HEK293 (cell line): ENCODE measurements around the gene HMOX1.

Experiments
- CTCF ChIA-PET: fragments of 350-600 bp; formaldehyde crosslinking; extraction: SDS; loops from one replicate; lab custom pipeline; 2021; ENCODE audit warnings: antibody characterized with exemption; lab: Yijun Ruan, JAX
- POLR2A ChIA-PET: fragments of 300-600 bp; formaldehyde crosslinking; extraction: SDS; loops from one replicate; lab custom pipeline; 2020; ENCODE audit warnings: antibody characterized with exemption, inconsistent platforms; lab: Yijun Ruan, JAX
- H3K27ac ChIP-seq: fragments of 200-500 bp; sonication (Bioruptor generic); 2 replicates; pipeline ENCODE4 v1.5.1; 2014; ENCODE audit warnings: low read depth, low read length, control low read depth, inconsistent platforms; ENCODE audit errors: extremely low read depth
- H3K36me3 ChIP-seq, 2 experiments: fragments of 200-500 bp in 1 of 2; sonication (Bioruptor generic) in 1 of 2; 1 replicate in 1 of 2; 2 replicates in 1 of 2; pipeline ENCODE4 v1.5.1; 2014 to 2017; ENCODE audit warnings: inconsistent platforms in 2 of 2, low read length in 2 of 2; ENCODE audit not compliant: control insufficient read depth in 2 of 2, insufficient read depth in 1 of 2
- H3K4me1 ChIP-seq: fragments of 200-500 bp; sonication (Bioruptor generic); 2 replicates; pipeline ENCODE4 v1.5.1; 2014; ENCODE audit warnings: mild to moderate bottlenecking, low read length, inconsistent platforms; ENCODE audit not compliant: control insufficient read depth, insufficient read depth
- H3K4me3 ChIP-seq: 2 replicates; pipeline ENCODE4 v1.5.1; 2011; ENCODE audit warnings: low read depth, mild to moderate bottlenecking, control low read depth, low read length, moderate library complexity
- H3K9me3 ChIP-seq: fragments of 200-500 bp; sonication (Bioruptor generic); 2 replicates; pipeline ENCODE4 v1.5.1; 2014; ENCODE audit warnings: low read depth, low read length, inconsistent platforms; ENCODE audit not compliant: control insufficient read depth, insufficient read depth
- KLF16 ChIP-seq: fragments of 450-650 bp; formaldehyde crosslinking; IDR thresholded peaks from 2 replicates; pipeline ENCODE4 v1.5.1; 2017; ENCODE audit warnings: missing biosample characterization, missing genetic modification characterization
- REPIN1 ChIP-seq: fragments of 450-650 bp; formaldehyde crosslinking; IDR thresholded peaks from 2 replicates; pipeline ENCODE4 v1.5.1; 2017; ENCODE audit warnings: missing biosample characterization, missing genetic modification characterization, low read depth
- SALL2 ChIP-seq: fragments of 450-650 bp; formaldehyde crosslinking; IDR thresholded peaks from 2 replicates; pipeline ENCODE4 v1.5.0; 2017; ENCODE audit warnings: missing biosample characterization, mild to moderate bottlenecking, missing genetic modification characterization, borderline replicate concordance
- SCRT1 ChIP-seq: fragments of 450-650 bp; formaldehyde crosslinking; IDR thresholded peaks from 2 replicates; pipeline ENCODE4 v1.5.1; 2016; ENCODE audit warnings: missing biosample characterization, missing genetic modification characterization, borderline replicate concordance
- SP2 ChIP-seq: fragments of 450-650 bp; formaldehyde crosslinking; IDR thresholded peaks from 2 replicates; pipeline ENCODE4 v1.5.1; 2016; ENCODE audit warnings: missing biosample characterization, missing genetic modification characterization
- ZEB2 ChIP-seq: fragments of 450-650 bp; formaldehyde crosslinking; IDR thresholded peaks from 2 replicates; pipeline ENCODE4 v1.5.1; 2016; ENCODE audit warnings: missing biosample characterization, missing genetic modification characterization
- ZNF37A ChIP-seq: fragments of 450-650 bp; IDR thresholded peaks from 2 replicates; pipeline ENCODE4 v1.5.1; 2018; ENCODE audit warnings: missing biosample characterization, missing genetic modification characterization
- ZNF394 ChIP-seq: fragments of 450-650 bp; formaldehyde crosslinking; IDR thresholded peaks from 2 replicates; pipeline ENCODE4 v1.5.1; 2016; ENCODE audit warnings: missing biosample characterization, missing genetic modification characterization, mild to moderate bottlenecking, moderate library complexity, borderline replicate concordance
- ZNF426 ChIP-seq: fragments of 450-650 bp; formaldehyde crosslinking; IDR thresholded peaks from 2 replicates; pipeline ENCODE4 v1.5.1; 2017; ENCODE audit warnings: missing biosample characterization, missing genetic modification characterization, mild to moderate bottlenecking, inconsistent platforms, moderate library complexity
- ZNF473 ChIP-seq: fragments of 450-650 bp; formaldehyde crosslinking; IDR thresholded peaks from 2 replicates; pipeline ENCODE4 v1.5.1; 2017; ENCODE audit warnings: missing biosample characterization, missing genetic modification characterization
- ZNF518A ChIP-seq: fragments of 450-650 bp; formaldehyde crosslinking; conservative IDR thresholded peaks from 2 replicates; pipeline ENCODE4 v1.5.1; 2016; ENCODE audit warnings: low read depth, missing biosample characterization, missing genetic modification characterization
- ZNF530 ChIP-seq: fragments of 450-650 bp; formaldehyde crosslinking; IDR thresholded peaks from 2 replicates; pipeline ENCODE4 v1.5.1; 2016; ENCODE audit warnings: low read depth, missing biosample characterization, missing genetic modification characterization
- ZNF571 ChIP-seq: fragments of 450-650 bp; formaldehyde crosslinking; IDR thresholded peaks from 2 replicates; pipeline ENCODE4 v1.5.0; 2017; ENCODE audit warnings: missing biosample characterization, missing genetic modification characterization
- ZNF777 ChIP-seq: fragments of 450-650 bp; formaldehyde crosslinking; IDR thresholded peaks from 2 replicates; pipeline ENCODE4 v1.5.1; 2017; ENCODE audit warnings: missing biosample characterization, missing genetic modification characterization, borderline replicate concordance
- TF ChIP-seq, protein P1 (sequence below): fragments of 450-650 bp; formaldehyde crosslinking; IDR thresholded peaks from 2 replicates; pipeline ENCODE4 v1.5.1; 2016; ENCODE audit warnings: missing biosample characterization, missing genetic modification characterization
- TF ChIP-seq, protein P2 (sequence below): fragments of 450-650 bp; formaldehyde crosslinking; optimal IDR thresholded peaks from 2 replicates; pipeline ENCODE3; 2016; ENCODE audit warnings: missing biosample characterization, mild to moderate bottlenecking, missing genetic modification characterization
- TF ChIP-seq, protein P3 (sequence below): IDR thresholded peaks from 2 replicates; pipeline ENCODE4 v1.6.1; 2011; ENCODE audit warnings: mild to moderate bottlenecking, low read depth, low read length, borderline replicate concordance
- TF ChIP-seq, protein P4 (sequence below): fragments of 450-650 bp; formaldehyde crosslinking; IDR thresholded peaks from 2 replicates; pipeline ENCODE4 v1.5.1; 2016; ENCODE audit warnings: missing biosample characterization, missing genetic modification characterization

Gene HMOX1

DNA sequence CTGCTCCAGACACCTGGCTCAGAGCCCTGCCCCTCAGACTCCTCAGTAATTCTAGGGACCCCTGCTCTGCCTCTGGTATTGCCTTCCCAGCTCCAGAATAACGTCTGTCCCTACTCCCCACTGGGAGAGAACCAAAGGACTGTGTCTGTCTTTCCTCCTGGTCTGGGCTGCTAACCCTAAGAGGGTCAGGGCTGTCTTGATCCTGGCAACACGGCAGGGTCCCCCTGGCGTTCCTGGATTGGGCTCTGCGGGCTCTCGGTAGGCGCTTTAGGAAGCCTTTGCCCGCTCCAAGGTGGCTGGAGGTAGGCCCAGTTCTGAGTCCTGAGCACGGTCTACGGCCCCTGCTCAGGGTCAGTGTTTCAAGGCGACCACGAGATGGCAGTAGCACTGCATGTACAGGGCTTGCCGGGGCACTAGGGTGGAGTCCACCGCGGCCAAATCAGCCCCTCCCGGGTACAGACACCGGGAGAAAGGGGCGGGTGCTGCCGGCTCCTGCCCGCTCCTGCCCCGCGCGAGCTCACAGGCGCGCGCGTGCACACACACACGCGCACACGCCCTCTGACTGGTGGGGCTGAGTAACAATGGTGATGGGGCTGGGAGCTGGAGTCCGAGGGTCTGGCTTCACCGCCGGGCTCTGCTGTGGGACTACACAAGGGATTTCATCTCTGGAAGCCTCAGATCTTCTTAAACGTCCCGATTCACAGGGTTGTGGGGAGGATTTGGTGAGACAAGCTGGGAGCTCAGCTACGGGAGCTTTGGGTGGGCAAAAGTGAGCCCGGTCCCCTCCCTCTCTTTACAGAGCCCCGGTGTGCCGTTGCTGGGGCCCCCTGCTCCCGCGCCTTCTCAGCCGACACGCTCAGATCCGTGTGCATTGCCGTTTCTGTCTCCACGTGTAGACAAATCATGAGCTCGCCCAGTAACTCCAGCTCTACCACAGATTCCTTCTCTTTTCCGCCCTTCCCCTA lies 30.1 kb upstream of the HMOX1 start (continued):
- TF ChIP-seq ZNF518A (tag by site-specific recombination) (0 out of 2 replicates have a peak, but pooled peaks have one; percentile 8), REPIN1 (no peak)
- TF ChIP-seq, protein P1, sequence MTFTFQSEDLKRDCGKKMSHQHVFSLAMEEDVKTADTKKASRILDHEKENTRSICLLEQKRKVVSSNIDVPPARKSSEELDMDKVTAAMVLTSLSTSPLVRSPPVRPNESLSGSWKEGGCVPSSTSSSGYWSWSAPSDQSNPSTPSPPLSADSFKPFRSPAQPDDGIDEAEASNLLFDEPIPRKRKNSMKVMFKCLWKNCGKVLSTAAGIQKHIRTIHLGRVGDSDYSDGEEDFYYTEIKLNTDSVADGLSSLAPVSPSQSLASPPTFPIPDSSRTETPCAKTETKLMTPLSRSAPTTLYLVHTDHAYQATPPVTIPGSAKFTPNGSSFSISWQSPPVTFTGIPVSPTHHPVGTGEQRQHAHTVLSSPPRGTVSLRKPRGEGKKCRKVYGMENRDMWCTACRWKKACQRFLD, result no peak
- TF ChIP-seq, protein P2, sequence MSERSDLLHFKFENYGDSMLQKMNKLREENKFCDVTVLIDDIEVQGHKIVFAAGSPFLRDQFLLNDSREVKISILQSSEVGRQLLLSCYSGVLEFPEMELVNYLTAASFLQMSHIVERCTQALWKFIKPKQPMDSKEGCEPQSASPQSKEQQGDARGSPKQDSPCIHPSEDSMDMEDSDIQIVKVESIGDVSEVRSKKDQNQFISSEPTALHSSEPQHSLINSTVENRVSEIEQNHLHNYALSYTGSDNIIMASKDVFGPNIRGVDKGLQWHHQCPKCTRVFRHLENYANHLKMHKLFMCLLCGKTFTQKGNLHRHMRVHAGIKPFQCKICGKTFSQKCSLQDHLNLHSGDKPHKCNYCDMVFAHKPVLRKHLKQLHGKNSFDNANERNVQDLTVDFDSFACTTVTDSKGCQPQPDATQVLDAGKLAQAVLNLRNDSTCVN (tag by site-specific recombination), result peak; percentile 96

GRCh38 chr22:35352214-35353111 lies 28.4 kb upstream of the HMOX1 start:
- Histone ChIP-seq H3K36me3 (peaks cover 0 to 7% of the 10 kb centered on the region in 2 experiments; a peak in 1 of 3 replicates), H3K4me1 (no peaks in the 10 kb centered on the region), H3K27ac (no peak overlapping the region), H3K9me3 (no peaks in the 10 kb centered on the region), H3K4me3 (no peak overlapping the region)
- ChIA-PET CTCF (interaction anchor here (0.7 to 2.7 kb wide), 5 partner anchors 49 to 1116 kb away, joined by 3 to 33 read pairs (median 5); no protein-coding TSS in a partner anchor), POLR2A (interaction anchor here (1.9 kb wide), 1 partner anchor 28 kb away, joined by 5 read pairs; the partner anchor contains the start of gene HMOX1)
- TF ChIP-seq SCRT1 (tag by site-specific recombination) (no peak), SP2 (tag by site-specific recombination) (no peak), ZNF37A (tag by site-specific recombination) (no peak), ZNF530 (no peak), SALL2 (tag by site-specific recombination) (no peak), ZNF571 (no peak), ZNF426 (tag by site-specific recombination) (no peak), KLF16 (tag by site-specific recombination) (no peak), ZNF473 (tag by site-specific recombination) (no peak), ZEB2 (tag by site-specific recombination) (0 out of 2 replicates have a peak, but pooled peaks have one; percentile 5), ZNF394 (tag by site-specific recombination) (no peak), ZNF777 (no peak)
- TF ChIP-seq, protein P3, sequence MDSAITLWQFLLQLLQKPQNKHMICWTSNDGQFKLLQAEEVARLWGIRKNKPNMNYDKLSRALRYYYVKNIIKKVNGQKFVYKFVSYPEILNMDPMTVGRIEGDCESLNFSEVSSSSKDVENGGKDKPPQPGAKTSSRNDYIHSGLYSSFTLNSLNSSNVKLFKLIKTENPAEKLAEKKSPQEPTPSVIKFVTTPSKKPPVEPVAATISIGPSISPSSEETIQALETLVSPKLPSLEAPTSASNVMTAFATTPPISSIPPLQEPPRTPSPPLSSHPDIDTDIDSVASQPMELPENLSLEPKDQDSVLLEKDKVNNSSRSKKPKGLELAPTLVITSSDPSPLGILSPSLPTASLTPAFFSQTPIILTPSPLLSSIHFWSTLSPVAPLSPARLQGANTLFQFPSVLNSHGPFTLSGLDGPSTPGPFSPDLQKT, result no peak
- TF ChIP-seq, protein P4, sequence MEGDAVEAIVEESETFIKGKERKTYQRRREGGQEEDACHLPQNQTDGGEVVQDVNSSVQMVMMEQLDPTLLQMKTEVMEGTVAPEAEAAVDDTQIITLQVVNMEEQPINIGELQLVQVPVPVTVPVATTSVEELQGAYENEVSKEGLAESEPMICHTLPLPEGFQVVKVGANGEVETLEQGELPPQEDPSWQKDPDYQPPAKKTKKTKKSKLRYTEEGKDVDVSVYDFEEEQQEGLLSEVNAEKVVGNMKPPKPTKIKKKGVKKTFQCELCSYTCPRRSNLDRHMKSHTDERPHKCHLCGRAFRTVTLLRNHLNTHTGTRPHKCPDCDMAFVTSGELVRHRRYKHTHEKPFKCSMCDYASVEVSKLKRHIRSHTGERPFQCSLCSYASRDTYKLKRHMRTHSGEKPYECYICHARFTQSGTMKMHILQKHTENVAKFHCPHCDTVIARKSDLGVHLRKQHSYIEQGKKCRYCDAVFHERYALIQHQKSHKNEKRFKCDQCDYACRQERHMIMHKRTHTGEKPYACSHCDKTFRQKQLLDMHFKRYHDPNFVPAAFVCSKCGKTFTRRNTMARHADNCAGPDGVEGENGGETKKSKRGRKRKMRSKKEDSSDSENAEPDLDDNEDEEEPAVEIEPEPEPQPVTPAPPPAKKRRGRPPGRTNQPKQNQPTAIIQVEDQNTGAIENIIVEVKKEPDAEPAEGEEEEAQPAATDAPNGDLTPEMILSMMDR (tag by site-specific recombination), result peak; percentile 53
